GM12878 (cell line): Measurements from ENCODE around the gene POLR2L. TPM values are rescaled to one million over a fixed set of nuclear protein-coding genes. Genes with fewer than 3 reads are reported as not detected.

Experiments
- ATAC-seq: fragments of 200-7000 bp; cut with Tn5 transposase; 3 replicates; pipeline ENCODE4 v1.9.1; 2020; ENCODE audit warnings: mild to moderate bottlenecking, moderate library complexity
- BruUV-seq: library from RNA; stranded (reverse); fragments of 400-500 nt; replicated peaks from 2 replicates; lab custom pipeline; 2021; lab: Mats Ljungman, UMichigan
- CTCF ChIA-PET: fragments of 300-600 bp; sonication (Branson Sonifier 250); formaldehyde crosslinking; extraction: SDS; loops from one replicate; lab custom pipeline; 2021; ENCODE audit warnings: inconsistent platforms; lab: Yijun Ruan, JAX
- POLR2A ChIA-PET: fragments of 350-600 bp; formaldehyde crosslinking; extraction: SDS; loops from one replicate; lab custom pipeline; 2021; ENCODE audit warnings: inconsistent platforms; lab: Charles Lee
- RAD21 ChIA-PET: fragments of 300-600 bp; sonication (Branson Sonifier 250); formaldehyde crosslinking; loops from one replicate; lab custom pipeline; 2023; ENCODE audit warnings: antibody characterized with exemption; ENCODE audit not compliant: unreplicated experiment; lab: Charles Lee
- SMC1A ChIA-PET: fragments of 300-600 bp; sonication (Branson Sonifier 250); formaldehyde crosslinking; loops from one replicate; lab custom pipeline; 2023; ENCODE audit not compliant: unreplicated experiment, uncharacterized antibody; lab: Charles Lee
- DNase-seq: peaks from one replicate; pipeline ENCODE4 v3.0.0-alpha.2; 2011; ENCODE audit warnings: low read depth, low spot score
- FAIRE-seq: peaks from 3 replicates; lab custom pipeline; 2011; peaks lifted over from hg19 to GRCh38; lab: Jason Lieb, UNC
- H2AFZ ChIP-seq: 2 replicates; pipeline ENCODE4 v1.6.0; 2011; ENCODE audit warnings: low read depth, low read length, control low read depth; ENCODE audit not compliant: control insufficient read depth
- H3K27ac ChIP-seq: 2 replicates; pipeline ENCODE4 v1.5.1; 2011; ENCODE audit warnings: control low read depth; ENCODE audit not compliant: control insufficient read depth, insufficient read depth
- H3K27me3 ChIP-seq, 2 experiments: replicated peaks in 1 of 2; 2 replicates each; pipeline versions ENCODE4 v1.6.0 to v1.6.1; 2011; ENCODE audit warnings: low read length in 1 of 2; ENCODE audit not compliant: control insufficient read depth in 2 of 2, insufficient read depth in 2 of 2
- H3K36me3 ChIP-seq, 2 experiments: 2 replicates each; pipeline ENCODE4 v1.5.1; 2011; ENCODE audit warnings: low read length in 1 of 2; ENCODE audit not compliant: control insufficient read depth in 2 of 2, insufficient read depth in 2 of 2
- H3K4me1 ChIP-seq: 2 replicates; pipeline ENCODE4 v1.6.1; 2011; ENCODE audit warnings: mild to moderate bottlenecking, low read length, moderate library complexity, mixed read lengths; ENCODE audit not compliant: control insufficient read depth, insufficient read depth
- H3K4me2 ChIP-seq: 2 replicates; pipeline ENCODE4 v1.6.0; 2011; ENCODE audit warnings: control low read depth; ENCODE audit not compliant: control insufficient read depth, insufficient read depth
- H3K4me3 ChIP-seq: fragments of 200-600 bp; sonication (generic); 2 replicates; pipeline ENCODE4 v1.5.1; 2016
- H3K79me2 ChIP-seq: 2 replicates; pipeline ENCODE4 v1.6.0; 2011; ENCODE audit warnings: low read length; ENCODE audit not compliant: control insufficient read depth, insufficient read depth
- H3K9ac ChIP-seq: 2 replicates; pipeline ENCODE4 v1.8.0; 2011; ENCODE audit warnings: low read length, control low read depth, mixed read lengths; ENCODE audit not compliant: control insufficient read depth, insufficient read depth
- H3K9me3 ChIP-seq: replicated peaks from 3 replicates; pipeline ENCODE4 v1.5.1; 2011; ENCODE audit warnings: mild to moderate bottlenecking, low read length; ENCODE audit not compliant: control insufficient read depth, insufficient read depth
- H4K20me1 ChIP-seq: 2 replicates; pipeline ENCODE4 v1.6.0; 2011; ENCODE audit not compliant: control insufficient read depth, insufficient read depth
- CHD4 ChIP-seq: fragments of 200-600 bp; sonication (generic); IDR thresholded peaks from 2 replicates; pipeline ENCODE4 v1.6.1; 2016; ENCODE audit warnings: mild to moderate bottlenecking
- FOXM1 ChIP-seq: IDR thresholded peaks from 2 replicates; pipeline ENCODE4 v1.6.1; 2012; ENCODE audit warnings: low read depth, mild to moderate bottlenecking, inconsistent platforms, low read length, moderate library complexity
- HDAC2 ChIP-seq: fragments of 200-600 bp; sonication (generic); IDR thresholded peaks from 2 replicates; pipeline ENCODE4 v1.6.1; 2017
- NR2C1 ChIP-seq: fragments of 450-650 bp; IDR thresholded peaks from 2 replicates; pipeline ENCODE4 v1.6.1; 2017; ENCODE audit warnings: antibody characterized with exemption, mild to moderate bottlenecking, moderate library complexity
- NR2C2 ChIP-seq: IDR thresholded peaks from 2 replicates; pipeline ENCODE4 v1.6.1; 2011; ENCODE audit warnings: borderline replicate concordance, low read depth; ENCODE audit not compliant: control insufficient read depth, insufficient read length
- PAX5 ChIP-seq: IDR thresholded peaks from 2 replicates; pipeline ENCODE4 v1.6.1; 2011; ENCODE audit warnings: low read depth, low read length, borderline replicate concordance
- ZBED1 ChIP-seq: IDR thresholded peaks from 2 replicates; pipeline ENCODE4 v1.6.1; 2016; ENCODE audit warnings: borderline replicate concordance
- WGBS: methylation state at CpG from one replicate; pipeline ENCODE4 v1.1.6; 2016; ENCODE audit warnings: low lambda C conversion rate; ENCODE audit not compliant: insufficient replicate concordance, insufficient coverage; ENCODE audit errors: missing lambda C conversion rate; 5-methylcytosine and 5-hydroxymethylcytosine counted together
- in situ Hi-C: fragments of 300-500 bp; cut with MboI; formaldehyde crosslinking; loops from 9 replicates; pipeline ENCODE4 v1.14.3; 2018; ENCODE audit warnings: mixed read lengths
- intact Hi-C: fragments of 100-400 bp; cut with micrococcal nuclease; formaldehyde crosslinking; loops from one replicate; pipeline ENCODE4 v1.14.2; 2022; ENCODE audit not compliant: unreplicated experiment
- polyA plus RNA-seq, 11 experiments: library from polyadenylated mRNA; depleted of rRNA in 4 of 11; unstranded in 6 of 11; stranded (reverse) in 5 of 11; fragments of >200 nt; fragmentation: Nextera tagmentation in 4 of 11; fragmentation: Illumina TruSeq in 1 of 11; extraction: Ambion mirVana in 4 of 11; extraction: Trizol in 1 of 11; gene quantifications; 1 replicate in 1 of 11; 2 replicates in 10 of 11; pipeline versions ENCODE4 v1.2.1 to v1.2.3, GENCODE V29; 2011 to 2016; ENCODE audit warnings: inconsistent platforms in 2 of 11, missing spikeins in 2 of 11, low read depth in 1 of 11
- total RNA-seq, 4 experiments: library from RNA; depleted of rRNA in 3 of 4; stranded (reverse); fragments of >200 nt in 3 of 4; fragmentation: Illumina TruSeq in 1 of 4; extraction: Trizol in 1 of 4; gene quantifications; 2 replicates each; pipeline versions ENCODE4 v1.2.1 to v1.2.3, GENCODE V29; 2013 to 2021
- TF ChIP-seq, protein P1 (sequence below): fragments of 450-650 bp; IDR thresholded peaks from 2 replicates; pipeline ENCODE4 v1.6.1; 2017; ENCODE audit warnings: mild to moderate bottlenecking, moderate library complexity
- TF ChIP-seq, protein P2 (sequence below): fragments of 450-650 bp; conservative IDR thresholded peaks from 2 replicates; pipeline ENCODE4 v1.6.1; 2017; ENCODE audit warnings: mild to moderate bottlenecking, moderate library complexity
- TF ChIP-seq, protein P3 (sequence below): IDR thresholded peaks from 2 replicates; pipeline ENCODE4 v1.6.1; 2012; ENCODE audit warnings: mild to moderate bottlenecking, low read depth, low read length
- TF ChIP-seq, protein P4 (sequence below): fragments of 450-650 bp; IDR thresholded peaks from 2 replicates; pipeline ENCODE4 v1.6.1; 2017; ENCODE audit warnings: mild to moderate bottlenecking, low read depth, inconsistent platforms; ENCODE audit not compliant: poor library complexity, severe bottlenecking

Gene POLR2L
- total and polyA plus RNA-seq, 10 of the 15 experiments (the other 5 are each of a cell fraction or from before 2014, with no cell fraction given): 23.1 to 497 (median 125) TPM

DNA sequence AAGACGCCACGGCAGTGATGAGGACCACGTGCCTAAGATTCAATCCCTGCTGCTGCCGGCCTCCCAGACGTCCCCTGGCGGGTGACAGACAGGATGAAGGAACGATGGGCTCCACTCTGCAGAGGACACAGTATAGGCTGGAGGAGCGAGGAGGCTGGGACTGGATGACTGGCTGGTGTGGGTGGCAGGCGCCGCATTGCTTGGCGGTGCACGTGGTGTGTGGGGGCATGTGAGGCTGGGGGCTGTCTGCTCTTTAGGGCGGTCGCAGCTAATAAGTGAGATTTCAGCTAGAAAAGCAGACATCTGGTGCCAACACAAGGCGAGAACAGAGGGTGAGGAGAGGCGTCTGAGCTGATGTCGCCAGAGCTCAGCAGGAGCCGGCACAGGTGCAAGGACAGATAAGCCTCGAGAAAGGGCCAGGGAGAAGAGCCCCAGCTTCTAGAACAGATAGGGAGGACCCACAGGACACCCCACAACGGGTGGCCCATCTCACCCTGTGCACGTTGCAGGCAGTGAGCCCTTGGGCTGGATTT is 33.5 kb upstream of the POLR2L start:
- no peak for FAIRE-seq
- ChIA-PET RAD21 (no interaction called here), SMC1A (no interaction called here), CTCF (no interaction called here), POLR2A (interaction anchor here (1.3 kb wide), 1 partner anchor 18 kb away, joined by 3 read pairs; no protein-coding TSS in a partner anchor)
- Histone ChIP-seq H2AFZ (no peak overlapping the region), H3K4me3 (no peak overlapping the region), H3K27me3 (no peaks in the 10 kb centered on the region), H3K36me3 (peaks cover 0 to 1% of the 10 kb centered on the region in 2 experiments; a peak in 1 of 4 replicates), H4K20me1 (no peaks in the 10 kb centered on the region), H3K79me2 (no peaks in the 10 kb centered on the region), H3K27ac (no peak overlapping the region), H3K4me2 (no peak overlapping the region), H3K9me3 (no peaks in the 10 kb centered on the region), H3K9ac (no peak overlapping the region), H3K4me1 (no peaks in the 10 kb centered on the region)
- ATAC-seq: no peak
- intact Hi-C loops: no loop called here
- BruUV-seq: no TSS peak
- DNase-seq: no peak
- in situ Hi-C loops: no loop called here
- WGBS: 83% methylated on average over 21 of the region's 21 CpGs
- no peak for TF ChIP-seq CHD4
- TF ChIP-seq FOXM1: no peak
- no peak for TF ChIP-seq NR2C1
- no peak for TF ChIP-seq ZBED1
- no peak for TF ChIP-seq NR2C2
- TF ChIP-seq, protein P1, sequence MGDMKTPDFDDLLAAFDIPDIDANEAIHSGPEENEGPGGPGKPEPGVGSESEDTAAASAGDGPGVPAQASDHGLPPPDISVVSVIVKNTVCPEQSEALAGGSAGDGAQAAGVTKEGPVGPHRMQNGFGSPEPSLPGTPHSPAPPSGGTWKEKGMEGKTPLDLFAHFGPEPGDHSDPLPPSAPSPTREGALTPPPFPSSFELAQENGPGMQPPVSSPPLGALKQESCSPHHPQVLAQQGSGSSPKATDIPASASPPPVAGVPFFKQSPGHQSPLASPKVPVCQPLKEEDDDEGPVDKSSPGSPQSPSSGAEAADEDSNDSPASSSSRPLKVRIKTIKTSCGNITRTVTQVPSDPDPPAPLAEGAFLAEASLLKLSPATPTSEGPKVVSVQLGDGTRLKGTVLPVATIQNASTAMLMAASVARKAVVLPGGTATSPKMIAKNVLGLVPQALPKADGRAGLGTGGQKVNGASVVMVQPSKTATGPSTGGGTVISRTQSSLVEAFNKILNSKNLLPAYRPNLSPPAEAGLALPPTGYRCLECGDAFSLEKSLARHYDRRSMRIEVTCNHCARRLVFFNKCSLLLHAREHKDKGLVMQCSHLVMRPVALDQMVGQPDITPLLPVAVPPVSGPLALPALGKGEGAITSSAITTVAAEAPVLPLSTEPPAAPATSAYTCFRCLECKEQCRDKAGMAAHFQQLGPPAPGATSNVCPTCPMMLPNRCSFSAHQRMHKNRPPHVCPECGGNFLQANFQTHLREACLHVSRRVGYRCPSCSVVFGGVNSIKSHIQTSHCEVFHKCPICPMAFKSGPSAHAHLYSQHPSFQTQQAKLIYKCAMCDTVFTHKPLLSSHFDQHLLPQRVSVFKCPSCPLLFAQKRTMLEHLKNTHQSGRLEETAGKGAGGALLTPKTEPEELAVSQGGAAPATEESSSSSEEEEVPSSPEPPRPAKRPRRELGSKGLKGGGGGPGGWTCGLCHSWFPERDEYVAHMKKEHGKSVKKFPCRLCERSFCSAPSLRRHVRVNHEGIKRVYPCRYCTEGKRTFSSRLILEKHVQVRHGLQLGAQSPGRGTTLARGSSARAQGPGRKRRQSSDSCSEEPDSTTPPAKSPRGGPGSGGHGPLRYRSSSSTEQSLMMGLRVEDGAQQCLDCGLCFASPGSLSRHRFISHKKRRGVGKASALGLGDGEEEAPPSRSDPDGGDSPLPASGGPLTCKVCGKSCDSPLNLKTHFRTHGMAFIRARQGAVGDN: no peak
- no peak for TF ChIP-seq HDAC2
- TF ChIP-seq, protein P2, sequence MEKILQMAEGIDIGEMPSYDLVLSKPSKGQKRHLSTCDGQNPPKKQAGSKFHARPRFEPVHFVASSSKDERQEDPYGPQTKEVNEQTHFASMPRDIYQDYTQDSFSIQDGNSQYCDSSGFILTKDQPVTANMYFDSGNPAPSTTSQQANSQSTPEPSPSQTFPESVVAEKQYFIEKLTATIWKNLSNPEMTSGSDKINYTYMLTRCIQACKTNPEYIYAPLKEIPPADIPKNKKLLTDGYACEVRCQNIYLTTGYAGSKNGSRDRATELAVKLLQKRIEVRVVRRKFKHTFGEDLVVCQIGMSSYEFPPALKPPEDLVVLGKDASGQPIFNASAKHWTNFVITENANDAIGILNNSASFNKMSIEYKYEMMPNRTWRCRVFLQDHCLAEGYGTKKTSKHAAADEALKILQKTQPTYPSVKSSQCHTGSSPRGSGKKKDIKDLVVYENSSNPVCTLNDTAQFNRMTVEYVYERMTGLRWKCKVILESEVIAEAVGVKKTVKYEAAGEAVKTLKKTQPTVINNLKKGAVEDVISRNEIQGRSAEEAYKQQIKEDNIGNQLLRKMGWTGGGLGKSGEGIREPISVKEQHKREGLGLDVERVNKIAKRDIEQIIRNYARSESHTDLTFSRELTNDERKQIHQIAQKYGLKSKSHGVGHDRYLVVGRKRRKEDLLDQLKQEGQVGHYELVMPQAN: no peak
- no peak for TF ChIP-seq PAX5
- TF ChIP-seq, protein P3, sequence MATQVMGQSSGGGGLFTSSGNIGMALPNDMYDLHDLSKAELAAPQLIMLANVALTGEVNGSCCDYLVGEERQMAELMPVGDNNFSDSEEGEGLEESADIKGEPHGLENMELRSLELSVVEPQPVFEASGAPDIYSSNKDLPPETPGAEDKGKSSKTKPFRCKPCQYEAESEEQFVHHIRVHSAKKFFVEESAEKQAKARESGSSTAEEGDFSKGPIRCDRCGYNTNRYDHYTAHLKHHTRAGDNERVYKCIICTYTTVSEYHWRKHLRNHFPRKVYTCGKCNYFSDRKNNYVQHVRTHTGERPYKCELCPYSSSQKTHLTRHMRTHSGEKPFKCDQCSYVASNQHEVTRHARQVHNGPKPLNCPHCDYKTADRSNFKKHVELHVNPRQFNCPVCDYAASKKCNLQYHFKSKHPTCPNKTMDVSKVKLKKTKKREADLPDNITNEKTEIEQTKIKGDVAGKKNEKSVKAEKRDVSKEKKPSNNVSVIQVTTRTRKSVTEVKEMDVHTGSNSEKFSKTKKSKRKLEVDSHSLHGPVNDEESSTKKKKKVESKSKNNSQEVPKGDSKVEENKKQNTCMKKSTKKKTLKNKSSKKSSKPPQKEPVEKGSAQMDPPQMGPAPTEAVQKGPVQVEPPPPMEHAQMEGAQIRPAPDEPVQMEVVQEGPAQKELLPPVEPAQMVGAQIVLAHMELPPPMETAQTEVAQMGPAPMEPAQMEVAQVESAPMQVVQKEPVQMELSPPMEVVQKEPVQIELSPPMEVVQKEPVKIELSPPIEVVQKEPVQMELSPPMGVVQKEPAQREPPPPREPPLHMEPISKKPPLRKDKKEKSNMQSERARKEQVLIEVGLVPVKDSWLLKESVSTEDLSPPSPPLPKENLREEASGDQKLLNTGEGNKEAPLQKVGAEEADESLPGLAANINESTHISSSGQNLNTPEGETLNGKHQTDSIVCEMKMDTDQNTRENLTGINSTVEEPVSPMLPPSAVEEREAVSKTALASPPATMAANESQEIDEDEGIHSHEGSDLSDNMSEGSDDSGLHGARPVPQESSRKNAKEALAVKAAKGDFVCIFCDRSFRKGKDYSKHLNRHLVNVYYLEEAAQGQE: no peak
- TF ChIP-seq, protein P4, sequence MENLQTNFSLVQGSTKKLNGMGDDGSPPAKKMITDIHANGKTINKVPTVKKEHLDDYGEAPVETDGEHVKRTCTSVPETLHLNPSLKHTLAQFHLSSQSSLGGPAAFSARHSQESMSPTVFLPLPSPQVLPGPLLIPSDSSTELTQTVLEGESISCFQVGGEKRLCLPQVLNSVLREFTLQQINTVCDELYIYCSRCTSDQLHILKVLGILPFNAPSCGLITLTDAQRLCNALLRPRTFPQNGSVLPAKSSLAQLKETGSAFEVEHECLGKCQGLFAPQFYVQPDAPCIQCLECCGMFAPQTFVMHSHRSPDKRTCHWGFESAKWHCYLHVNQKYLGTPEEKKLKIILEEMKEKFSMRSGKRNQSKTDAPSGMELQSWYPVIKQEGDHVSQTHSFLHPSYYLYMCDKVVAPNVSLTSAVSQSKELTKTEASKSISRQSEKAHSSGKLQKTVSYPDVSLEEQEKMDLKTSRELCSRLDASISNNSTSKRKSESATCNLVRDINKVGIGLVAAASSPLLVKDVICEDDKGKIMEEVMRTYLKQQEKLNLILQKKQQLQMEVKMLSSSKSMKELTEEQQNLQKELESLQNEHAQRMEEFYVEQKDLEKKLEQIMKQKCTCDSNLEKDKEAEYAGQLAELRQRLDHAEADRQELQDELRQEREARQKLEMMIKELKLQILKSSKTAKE: no peak
